NT2/D1 (cell line): ENCODE data around the gene HOMER2.

ENCODE experiments used
- SUZ12 ChIP-seq: IDR thresholded peaks from 2 replicates; pipeline ENCODE4 v1.6.1; 2011; ENCODE audit not compliant: insufficient read length, insufficient read depth; ENCODE audit errors: extremely low read depth
- ZNF274 ChIP-seq: IDR thresholded peaks from 2 replicates; pipeline ENCODE4 v1.6.1; 2011; ENCODE audit warnings: mild to moderate bottlenecking, low read depth, low read length

GRCh38 chr15:82856397-82857170 lies 95.9 kb downstream of the HOMER2 start:
- TF ChIP-seq ZNF274: no peak
- no peak for TF ChIP-seq SUZ12
